Activated CD4-positive, alpha-beta T cell treated with anti-CD3 and anti-CD28 coated beads, Interleukin-10, Interleukin-2, amounts not matched to agents 100 ng/mL and 50 ng/mL, durations not matched to agents 16 hours and 8 hours (primary cell): ENCODE results near the gene EFCAB5.
"Not testable (repeated sequence)": the region's sequence is repeated elsewhere in the genome, so short reads cannot be mapped to it uniquely, and the experiment has no call there.

Experiments used
- DNase-seq: peaks from one replicate; pipeline ENCODE4 v3.0.0-alpha.2; 2020

The EFCAB5 gene

DNA sequence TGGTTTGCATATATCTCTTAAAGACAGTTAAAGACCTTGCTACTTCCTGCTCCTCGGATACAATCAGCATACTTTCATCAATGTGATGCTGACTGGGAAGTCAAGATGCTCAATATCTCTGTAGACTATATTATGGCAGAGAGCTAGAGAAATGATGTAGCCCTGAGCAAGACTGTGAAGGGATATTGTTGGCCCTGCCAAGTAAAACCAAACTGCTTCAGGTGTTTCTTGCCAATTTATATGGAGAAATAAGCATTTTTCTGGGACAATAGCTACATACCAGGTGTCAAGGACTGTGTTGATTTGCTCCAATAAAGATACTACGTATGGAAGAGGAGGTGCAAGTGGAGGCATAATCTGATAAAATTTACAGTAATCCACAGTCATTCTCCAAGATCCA is 4.7 kb upstream of the EFCAB5 start:
- DNase-seq: no peak

DNA sequence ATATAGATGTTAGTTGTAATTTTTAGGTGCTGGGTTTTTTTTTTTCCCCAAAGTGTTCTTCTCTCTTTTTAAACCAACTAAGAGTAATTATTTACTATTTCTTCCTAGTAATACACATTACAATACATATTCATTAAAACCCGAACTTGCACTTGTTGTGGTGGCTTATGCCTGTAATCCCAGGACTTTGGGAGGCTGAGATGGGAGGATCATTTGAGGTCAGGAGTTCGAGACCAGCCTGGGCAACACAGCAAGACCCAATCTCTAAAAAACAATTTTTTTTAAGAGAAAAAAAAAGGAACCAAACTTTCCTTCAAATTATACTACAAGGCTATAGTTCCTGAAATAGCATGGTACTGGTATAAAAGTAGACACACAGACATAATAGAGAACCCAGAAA is 3.8 kb downstream of the EFCAB5 start:
- no peak for DNase-seq

DNA sequence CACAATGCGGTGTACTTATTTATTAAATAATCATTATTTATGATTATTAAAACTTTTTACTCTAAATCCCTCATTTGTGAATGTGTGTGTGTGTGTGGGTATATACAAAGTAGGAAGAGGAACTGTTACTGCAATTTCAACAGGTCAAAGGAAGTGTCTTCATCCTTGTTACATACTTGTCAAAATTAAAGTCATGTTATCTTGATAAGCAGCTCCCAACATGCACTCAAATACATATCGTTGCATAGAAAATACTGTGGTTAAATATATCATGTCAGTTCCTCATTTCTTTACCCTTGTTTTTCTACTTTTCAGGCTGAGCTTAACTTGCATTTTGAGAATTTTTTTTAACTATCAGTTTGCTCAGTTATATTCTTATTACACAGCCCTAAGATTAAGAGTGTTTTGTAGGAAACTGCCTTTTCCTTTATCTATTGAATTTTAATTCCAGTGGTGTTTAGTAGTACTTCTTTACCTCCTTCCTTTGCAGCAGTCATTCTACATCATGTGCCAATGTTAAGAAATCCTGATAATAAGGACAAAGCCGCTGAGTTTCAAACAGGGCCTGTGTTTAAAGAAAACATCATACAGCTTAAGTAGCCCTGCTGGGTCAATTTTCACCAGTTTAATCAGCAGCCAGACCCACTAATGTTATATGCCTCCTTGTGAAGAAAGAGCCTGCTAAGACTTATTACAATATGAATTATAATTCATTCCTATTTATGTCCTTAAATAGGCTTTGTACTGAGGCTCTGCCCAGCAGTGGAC is 7.2 kb downstream of the EFCAB5 start:
- no peak for DNase-seq

DNA sequence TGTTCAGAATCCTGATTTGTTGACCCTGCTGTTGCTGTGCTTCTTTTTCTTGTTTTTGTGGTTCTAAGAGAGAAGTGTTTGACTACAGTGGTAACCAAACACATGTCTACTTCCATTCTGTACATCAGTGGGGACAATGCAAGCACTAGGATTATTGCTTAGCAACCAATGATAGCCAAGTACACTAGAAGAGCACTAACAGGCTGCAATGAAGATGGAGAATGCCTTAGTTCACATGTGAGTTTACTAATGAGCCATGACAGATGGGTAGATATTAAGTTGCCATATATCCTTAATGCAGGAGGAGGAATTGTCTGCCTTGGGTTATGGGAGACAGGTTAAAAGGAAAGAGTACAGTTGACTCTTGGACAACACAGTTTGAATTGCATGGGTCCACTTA is 8.3 kb downstream of the EFCAB5 start:
- no peak for DNase-seq

DNA sequence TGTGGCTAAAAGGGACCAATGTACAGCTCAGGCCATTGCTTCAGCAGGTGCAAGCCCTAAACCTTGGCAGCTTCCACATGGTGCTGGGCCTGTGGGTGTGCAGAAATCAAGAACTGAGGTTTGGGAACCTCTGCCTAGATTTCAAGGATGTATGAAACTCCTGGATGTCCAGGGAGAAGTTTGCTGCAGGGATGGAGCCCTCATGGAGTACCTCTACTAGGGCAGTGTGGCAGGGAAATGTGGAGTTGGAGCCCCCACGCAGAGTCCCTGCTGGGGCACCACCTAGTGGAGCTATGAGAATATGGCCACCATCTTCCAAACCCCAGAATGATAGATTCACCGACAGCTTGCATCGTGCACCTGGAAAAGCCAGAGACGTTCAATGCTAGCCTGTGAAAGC is 13.0 kb downstream of the EFCAB5 start:
- DNase-seq: no peak

DNA sequence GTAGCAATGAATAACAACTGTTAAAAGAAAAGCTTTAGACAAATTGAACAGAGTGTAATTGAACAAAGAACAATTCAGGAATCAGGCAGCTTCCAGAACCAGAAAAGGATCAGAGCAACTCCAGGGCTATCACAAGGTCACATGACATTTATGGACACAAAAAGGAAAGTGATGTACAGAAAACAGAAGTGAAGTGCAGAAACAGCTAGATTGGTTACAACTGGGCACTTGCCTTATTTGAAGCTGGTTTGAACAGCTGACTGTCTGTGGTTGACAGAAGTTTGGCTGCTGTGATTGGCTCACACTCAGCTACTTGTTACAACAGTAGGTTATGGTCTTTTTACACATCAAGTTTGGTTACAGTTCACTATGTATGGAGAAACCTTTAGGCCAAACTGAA is 14.8 kb downstream of the EFCAB5 start:
- DNase-seq: no peak

DNA sequence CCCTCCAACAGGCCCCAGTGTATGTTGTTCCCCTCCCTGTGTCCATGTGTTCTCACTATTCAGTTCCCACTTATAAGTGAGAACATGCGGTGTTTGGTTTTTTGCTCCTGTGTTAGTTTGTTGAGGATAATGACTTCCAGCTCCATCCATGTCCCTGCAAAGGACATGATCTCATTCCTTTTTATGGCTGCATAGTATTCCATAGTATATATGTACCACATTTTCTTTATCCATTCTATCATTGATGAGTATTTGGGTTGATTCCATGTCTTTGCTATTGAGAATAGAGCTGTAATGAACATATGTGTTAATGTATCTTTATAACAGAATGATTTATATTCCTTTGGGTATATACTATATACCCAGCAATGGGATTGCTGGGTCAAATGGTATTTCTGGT is 16.1 kb downstream of the EFCAB5 start:
- not testable (repeated sequence) for DNase-seq

DNA sequence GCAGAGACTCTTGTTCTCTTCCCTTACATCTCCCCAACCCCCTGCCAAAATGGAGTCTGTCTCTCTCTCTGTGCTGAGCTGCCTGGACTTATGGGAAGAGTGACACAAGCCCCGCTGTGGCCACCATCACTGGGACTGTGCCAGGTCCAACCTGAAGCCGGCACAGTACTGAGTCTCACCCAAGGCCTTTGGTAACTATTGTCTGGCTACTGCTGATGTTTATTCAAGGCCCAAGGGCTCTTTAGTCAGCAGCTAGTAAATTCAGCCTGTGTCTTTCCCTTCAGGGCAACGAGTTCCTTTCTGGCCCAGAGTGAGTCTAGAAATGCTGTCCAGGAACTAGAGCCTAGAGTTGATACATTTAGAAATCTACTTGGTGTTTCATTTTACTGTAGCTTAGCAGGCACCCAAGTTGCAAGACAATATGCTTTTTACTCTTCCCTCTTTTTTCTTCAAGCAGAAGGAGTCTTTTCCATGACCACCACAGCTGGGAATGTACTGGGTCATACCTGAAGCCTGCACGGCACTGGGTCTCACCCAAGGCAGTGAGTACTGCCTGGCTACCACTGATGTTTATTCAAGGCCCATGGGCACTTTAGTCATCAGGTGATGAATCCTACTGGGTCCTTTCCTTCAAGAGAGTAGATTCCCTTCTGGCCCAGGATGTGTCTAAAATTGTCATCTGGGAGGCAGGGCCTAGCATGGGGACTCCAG is 17.7 kb downstream of the EFCAB5 start:
- no peak for DNase-seq

DNA sequence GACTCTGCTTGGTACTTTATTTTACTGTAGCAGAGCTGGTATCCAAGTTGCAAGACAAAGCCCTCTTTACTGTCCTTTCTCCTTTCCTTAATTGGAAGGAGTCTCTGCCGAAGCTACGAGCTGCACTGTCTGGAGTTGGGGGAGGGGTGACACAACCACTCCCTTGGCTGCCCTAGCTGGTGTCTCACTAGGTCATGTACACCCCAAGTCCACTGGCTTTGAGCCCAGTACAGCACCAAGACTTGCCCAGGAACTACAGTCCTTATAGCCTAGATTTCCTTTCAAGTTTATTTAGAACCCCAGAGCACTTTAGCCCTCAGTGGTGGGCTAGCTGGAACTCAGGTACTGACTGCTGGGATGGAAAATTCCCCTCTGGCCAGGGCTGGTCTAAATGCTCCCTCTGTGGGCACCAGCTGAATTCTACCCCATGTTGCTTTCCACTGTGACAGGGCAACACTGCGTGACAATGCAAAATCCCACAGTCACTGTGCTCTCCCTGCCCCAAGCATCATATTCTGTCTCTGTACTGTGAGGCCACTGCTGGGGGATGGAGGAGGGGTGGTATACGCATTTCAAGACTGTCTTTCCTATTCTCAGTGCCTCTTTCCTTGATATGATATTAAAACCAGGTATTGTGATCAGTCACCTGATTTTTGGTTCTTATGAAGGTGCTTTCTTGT is 18.4 kb downstream of the EFCAB5 start:
- DNase-seq: no peak

DNA sequence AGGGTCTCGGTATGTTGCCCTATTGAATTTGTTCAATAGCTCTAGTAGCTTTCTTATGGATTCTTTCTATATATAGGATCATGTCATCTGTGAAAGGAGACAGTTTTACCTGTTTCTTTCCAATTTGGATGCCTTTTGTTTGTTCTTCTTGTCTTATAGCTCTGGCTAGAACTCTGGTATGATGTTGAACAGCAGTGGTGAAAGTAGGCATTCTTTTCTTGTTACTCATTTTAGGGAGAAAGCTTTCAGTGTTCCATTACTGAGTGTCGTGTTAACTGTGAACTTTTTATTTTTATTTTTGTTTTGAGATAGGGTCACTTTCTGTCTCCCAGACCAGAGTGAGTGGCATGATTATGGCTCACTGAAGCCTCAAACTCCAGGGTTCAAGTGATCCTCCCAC is 21.2 kb downstream of the EFCAB5 start:
- no peak for DNase-seq

DNA sequence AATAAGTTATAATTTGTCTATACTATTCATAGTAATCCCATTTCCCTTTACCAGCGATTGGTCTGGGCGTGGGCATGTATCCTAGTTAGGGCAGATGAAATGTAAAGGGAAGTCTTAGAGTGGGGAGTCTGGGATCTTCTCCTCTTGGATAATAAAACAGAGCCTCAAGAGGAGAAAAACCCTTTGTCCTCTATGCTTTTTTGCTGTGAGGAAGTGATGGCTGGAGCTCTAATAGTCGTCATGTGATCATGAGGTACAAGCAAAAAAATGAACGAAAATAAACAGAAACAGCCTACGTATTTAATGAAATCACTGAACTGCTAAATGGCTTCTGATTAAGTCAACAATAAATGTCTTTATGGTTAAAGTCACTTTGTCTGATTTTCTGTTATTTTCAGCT is 26.8 kb downstream of the EFCAB5 start:
- DNase-seq: no peak

DNA sequence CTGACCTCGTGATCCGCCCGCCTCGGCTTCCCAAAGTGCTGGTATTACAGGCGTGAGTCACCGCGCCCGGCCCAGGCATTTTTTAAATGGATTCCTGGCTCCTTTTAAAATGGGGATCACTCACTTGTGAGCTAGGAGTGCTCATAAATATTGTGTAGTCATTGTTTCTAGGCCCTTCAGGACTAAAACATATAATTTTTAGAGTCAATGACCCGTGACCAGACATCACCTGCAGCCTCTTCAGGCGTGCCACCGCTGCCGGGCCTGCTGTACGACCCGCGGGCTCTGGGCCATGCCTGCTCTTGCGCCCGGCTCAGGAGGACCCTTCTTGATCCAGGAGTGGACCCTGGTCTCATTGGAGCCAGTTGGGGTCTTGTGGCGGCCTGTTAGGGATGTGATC is 30.8 kb downstream of the EFCAB5 start:
- no peak for DNase-seq

DNA sequence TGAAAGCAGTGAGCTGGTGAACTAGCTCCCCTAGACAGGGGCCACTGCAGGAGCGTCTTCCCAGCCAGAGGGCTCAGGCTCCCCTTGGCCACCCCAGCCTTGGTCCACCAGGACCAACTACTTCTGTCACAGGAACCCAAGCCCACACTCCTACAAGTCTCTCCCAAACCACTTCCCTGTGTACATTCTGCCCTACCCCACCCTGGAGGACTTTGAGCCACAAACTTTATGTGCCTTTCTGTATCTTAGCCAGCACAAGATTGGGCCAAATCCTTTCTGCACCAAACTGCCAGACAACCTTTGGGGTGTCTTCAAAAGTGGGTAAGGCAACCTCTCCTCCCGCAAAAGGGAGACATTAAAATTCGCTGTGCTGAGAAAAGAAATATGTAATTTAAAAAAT is 31.6 kb downstream of the EFCAB5 start:
- DNase-seq: no peak

DNA sequence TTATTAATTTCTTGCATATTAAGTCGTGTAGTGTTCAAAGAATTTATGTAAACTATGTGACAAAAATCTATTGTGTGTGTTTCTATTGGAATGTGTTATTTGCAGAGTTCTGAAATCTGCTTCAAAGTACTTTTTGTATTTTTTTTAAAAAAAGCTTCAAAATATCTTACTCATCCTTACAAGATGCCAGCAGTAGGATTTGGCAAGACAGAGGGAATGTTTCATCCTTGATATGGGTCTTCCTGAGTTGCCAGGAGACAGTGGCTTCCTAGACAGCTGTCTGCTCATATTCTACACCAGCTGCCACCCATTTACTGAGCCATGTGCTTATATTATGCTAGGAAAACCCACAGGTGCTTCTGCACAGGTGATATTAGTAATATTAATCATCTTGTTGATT is 36.4 kb downstream of the EFCAB5 start:
- no peak for DNase-seq

DNA sequence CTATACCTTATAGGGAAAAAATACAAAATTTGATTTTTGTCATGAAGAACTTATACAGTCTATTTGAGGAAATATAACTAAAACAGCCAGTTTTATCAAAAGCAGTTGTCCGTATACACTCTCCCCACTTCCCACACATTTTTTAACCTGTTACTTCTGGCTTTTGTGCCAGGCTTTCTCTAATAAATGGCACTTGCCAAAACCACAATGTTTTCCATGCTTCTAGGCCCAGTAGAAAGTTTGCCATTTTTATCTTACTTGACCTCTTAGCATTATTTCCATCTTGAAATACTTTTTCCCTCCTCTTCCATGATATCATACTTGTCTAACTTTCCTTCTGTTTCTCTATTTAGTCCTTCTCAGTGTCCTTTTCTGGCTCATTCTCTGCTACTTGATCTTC is 38.8 kb downstream of the EFCAB5 start:
- DNase-seq: no peak

DNA sequence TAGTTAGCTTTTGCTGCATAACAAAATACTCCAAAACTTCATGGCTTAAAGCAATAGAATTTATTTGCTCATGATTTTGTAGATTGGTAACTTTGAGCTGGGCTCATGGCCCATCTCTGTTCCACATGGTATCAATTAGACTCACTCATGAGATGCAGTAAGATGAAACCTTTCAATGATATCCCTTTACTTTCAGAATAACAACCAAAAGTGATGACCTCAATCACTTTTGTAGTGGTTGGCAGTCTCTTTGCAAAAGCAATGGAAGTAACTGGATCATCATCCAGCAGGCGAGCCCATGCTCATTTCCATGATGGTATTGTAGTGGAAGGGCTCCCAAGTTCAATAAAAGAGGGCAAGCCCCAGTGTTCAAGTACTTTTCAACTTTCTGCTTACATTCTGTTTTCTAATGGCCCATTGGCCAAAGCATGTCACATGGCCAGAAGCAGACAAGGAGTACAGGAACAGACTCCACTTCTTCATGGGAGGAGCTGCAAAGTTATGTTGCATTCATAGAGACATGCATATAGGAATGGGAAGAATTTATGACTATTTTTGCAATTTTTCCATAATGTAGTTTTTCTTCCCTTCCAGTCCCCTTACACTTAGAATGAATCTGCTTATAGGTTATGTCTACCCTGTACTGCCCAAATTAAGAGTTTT is 41.7 kb downstream of the EFCAB5 start:
- no peak for DNase-seq

DNA sequence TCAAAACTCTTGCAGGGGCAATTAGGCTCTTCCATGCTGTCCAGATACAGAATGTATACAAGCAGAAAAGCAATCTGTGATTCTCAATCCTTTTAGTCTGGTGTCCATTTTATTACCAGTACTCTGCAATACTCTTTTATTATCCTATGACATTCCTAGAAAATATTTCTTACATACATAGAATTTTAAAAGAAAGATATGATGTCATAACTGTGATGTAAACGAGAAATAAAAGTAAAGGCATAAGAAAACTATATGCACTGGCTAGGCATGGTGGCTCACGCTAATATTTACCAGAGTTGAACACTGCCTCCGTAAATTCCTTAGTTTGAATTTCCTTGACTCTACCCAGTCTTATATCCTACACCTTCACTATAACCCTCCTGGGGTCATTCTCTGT is 55.0 kb downstream of the EFCAB5 start:
- DNase-seq: no peak

DNA sequence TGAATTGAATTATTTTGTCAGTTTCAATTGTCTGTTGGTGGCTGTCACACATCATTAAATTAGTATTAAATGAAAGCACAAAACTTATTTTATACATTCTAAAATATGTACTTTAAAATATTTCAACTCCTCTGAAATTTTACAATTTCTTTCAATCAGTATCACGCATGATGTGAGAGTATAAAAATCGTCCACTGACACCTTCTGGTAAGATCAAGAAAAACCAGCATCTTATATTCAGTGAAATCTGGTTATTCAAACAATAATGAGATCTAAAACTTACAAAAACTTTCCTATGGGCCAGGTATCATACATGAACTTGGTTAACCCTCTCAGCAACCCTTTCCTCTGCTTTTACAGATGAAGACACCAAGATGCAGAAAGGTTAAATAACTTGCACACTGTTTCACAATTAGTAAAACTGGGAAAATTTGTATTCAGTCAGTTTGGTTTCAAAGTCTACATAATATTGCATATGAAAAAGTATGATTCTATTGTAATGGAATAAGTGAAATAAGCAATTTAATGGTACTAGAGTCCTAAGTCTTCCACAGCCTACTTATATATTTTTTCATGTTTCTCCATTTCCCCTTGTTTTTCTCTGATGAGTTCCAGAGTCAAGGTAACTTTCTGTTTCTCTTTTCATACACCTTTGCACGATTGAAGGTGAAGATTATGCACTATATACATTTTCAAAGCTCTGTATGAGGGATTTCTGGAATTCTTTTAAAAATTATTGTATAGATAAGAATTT is 58.7 kb downstream of the EFCAB5 start:
- DNase-seq: peak; percentile 5

DNA sequence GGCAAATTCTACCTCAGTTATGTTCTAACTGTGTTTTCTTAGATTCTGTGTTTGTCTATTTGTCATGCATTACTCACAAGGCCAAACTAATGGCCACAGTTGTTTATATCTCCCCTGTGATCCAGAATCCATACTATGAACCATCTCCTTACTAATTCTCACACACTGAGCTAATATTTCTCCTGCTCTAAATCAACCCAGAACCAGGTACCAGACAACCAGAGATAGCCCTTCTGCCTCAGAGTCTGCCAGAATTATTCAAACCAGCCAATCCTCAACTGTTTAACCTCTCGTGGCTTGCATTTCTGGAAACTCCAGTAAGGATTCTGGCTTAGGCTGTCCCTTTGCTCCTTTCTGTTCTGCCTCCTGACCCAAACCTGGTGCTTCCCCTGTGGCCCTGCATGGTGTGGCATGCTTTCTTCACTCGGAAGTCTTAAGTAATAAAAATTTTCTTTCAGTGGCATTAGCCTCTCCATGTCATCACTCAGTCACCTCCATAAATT is 59.4 kb downstream of the EFCAB5 start:
- no peak for DNase-seq

DNA sequence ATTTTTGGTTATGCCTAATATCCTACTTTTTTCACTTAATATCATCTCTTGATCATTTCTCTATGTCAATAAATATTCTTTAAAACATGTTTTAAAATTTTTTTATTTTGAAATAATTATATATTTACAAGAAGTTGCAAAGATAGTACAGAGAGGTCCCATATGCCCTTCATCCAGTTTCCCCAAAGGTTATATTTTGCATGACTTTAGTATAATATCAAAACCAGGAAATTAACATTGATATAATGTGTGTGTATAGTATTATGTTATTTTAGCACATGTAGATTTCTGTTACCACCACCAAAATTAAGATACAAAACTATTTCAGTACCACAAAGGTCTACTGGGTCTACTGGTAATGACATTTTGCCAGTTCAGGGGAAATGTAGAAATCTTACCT is 60.7 kb downstream of the EFCAB5 start:
- no peak for DNase-seq

DNA sequence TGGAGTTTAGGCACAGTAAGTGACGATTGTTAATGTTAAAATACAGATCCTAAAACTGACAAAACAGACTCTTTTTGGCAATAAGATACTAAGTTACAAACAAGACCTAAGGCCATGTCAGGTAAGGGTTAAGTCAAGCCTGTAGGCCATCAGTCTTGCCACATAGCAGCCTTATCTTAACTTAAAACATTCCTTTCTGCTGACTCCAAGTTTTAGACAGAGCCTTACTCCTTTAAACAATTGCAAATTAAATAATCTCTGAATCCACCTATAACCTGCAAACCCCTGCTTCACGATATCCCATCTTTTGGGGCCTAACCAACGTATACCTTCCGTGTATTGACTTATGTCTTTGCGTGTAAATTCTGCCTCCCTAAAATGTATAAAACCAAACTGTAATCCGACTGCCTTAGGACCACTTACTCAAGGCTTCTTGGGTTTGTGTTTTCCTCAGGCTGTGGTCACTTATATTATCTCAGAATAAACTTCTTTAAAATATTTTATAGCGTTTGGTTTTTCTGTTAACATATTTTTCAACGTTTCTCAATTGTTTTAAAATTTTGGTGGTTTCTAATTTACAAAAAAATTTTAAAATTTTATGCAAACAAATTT is 64.4 kb downstream of the EFCAB5 start:
- no peak for DNase-seq

DNA sequence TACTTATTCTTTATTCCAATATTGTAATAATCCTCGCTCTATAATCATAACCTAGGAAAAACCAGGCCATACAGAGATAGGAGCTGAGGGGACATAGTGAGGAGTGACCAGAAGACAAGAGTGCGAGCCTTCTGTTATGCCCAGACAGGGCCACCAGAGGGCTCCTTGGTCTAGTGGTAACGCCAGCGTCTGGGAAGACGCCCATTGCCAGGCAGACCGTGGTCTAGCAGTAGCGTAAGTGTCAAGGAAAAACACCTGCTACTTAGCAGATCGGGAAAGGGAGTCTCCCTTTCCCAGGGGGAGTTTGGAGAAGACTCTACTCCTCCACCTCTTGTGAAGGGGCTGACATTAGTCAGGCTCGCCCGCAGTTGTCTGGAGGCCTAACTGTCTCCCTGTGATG is 70.5 kb downstream of the EFCAB5 start:
- not testable (repeated sequence) for DNase-seq
